Measurements from ENCODE around the gene DEDD2. TPM values are rescaled to one million over a fixed set of nuclear protein-coding genes. Genes with fewer than 3 reads are reported as not detected.

Gene DEDD2
- total and polyA plus RNA-seq, 2 donors (not counting 3 experiments of a cell fraction or from before 2014, with no cell fraction given) = 19.5 to 34.8 TPM

DNA sequence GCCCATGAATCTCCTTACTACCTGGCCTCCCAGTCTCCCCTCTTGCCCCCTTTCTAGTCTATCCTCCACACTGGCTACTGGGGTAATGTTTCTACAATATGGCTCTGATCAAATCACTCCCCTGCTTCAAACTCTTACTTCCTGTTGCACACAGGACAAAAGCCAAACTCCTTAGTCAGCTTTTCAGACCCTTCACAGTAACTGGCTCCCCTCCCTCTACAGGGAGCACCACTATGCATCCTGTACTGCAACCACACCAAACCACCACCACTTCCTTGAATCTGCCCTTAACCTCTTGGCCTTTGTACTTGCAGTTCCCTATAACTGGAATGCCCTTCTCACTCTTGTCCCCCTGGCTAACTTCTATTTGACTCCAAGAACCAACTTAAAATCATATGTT is 32.2 kb downstream of the DEDD2 start:
- Histone ChIP-seq H3K4me1 (ENCODE audit: control insufficient read depth, extremely low read depth, insufficient read depth, low read length) (no peaks in the 10 kb centered on the region), H2AFZ (ENCODE audit: low read depth, low read length) (no peak overlapping the region), H3K9me3 (replicated peaks; ENCODE audit: control insufficient read depth, insufficient read depth, low read length) (no peaks in the 10 kb centered on the region), H3K27me3 (ENCODE audit: control insufficient read depth in 2 of 2, insufficient read depth in 2 of 2, low read length in 2 of 2) (peaks cover 10 to 21% of the 10 kb centered on the region in 2 experiments), H3K79me2 (ENCODE audit: control insufficient read depth, insufficient read depth, low read length) (no peaks in the 10 kb centered on the region), H3K4me3 (replicated peaks in 1 of 3; ENCODE audit: insufficient read depth in 1 of 3, low read depth in 1 of 3, low read length in 3 of 3) (no peak overlapping the region), H3K36me3 (ENCODE audit: control insufficient read depth in 2 of 2, extremely low read depth in 1 of 2, insufficient read depth in 2 of 2, low read length in 2 of 2) (no peaks in the 10 kb centered on the region), H4K20me1 (replicated peaks; ENCODE audit: control insufficient read depth, extremely low read depth, insufficient read depth, low read length) (no peaks in the 10 kb centered on the region), H3K9me1 (replicated peaks; ENCODE audit: control insufficient read depth, extremely low read depth, insufficient read depth, low read length) (no peaks in the 10 kb centered on the region), H3K9ac (replicated peaks; ENCODE audit: extremely low read depth, insufficient read depth, low read length) (no peak overlapping the region), H3K4me2 (ENCODE audit: insufficient read depth, low read length) (no peak overlapping the region), H3K27ac (ENCODE audit: insufficient read depth, low read depth, low read length) (no peak overlapping the region)
- TF ChIP-seq, protein P1, sequence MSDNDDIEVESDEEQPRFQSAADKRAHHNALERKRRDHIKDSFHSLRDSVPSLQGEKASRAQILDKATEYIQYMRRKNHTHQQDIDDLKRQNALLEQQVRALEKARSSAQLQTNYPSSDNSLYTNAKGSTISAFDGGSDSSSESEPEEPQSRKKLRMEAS (IDR thresholded peaks at IDR 0.05; ENCODE audit: insufficient read depth, insufficient read length) = no peak
- no peak for TF ChIP-seq FOS (IDR thresholded peaks at IDR 0.05; ENCODE audit: borderline replicate concordance, insufficient read depth, low read length)
- no peak for TF ChIP-seq CTCF (IDR thresholded peaks at IDR 0.05; ENCODE audit: extremely low read depth in 1 of 2, insufficient read depth in 1 of 2, low read depth in 1 of 2, low read length in 2 of 2)
- TF ChIP-seq EZH2 (IDR thresholded peaks at IDR 0.05; ENCODE audit: borderline replicate concordance, low read depth, low read length, severe bottlenecking) = no peak
- TF ChIP-seq GATA2 (IDR thresholded peaks at IDR 0.05; ENCODE audit: insufficient read depth, insufficient read length, low read depth, low read length) = no peak
- TF ChIP-seq POLR2AphosphoS5 (IDR thresholded peaks at IDR 0.05; ENCODE audit: insufficient read depth, low read depth, low read length) = no peak
- no peak for TF ChIP-seq MYC (IDR thresholded peaks at IDR 0.05; ENCODE audit: low read depth, low read length)
- no peak for TF ChIP-seq JUN (IDR thresholded peaks at IDR 0.05; ENCODE audit: borderline replicate concordance, insufficient read depth, insufficient read length, low read depth)
- no peak for TF ChIP-seq POLR2A (IDR thresholded peaks at IDR 0.05; ENCODE audit: low read depth, low read length)
- intact Hi-C loops (cut with micrococcal nuclease) = loop anchor here (2.0 kb wide), 1 partner anchor 44 kb away; no protein-coding TSS in a partner anchor
- POLR2A ChIA-PET = no interaction called here
- FAIRE-seq (no peak), DNase-seq (ENCODE audit: low read depth, low spot score) (no peak)
- no TSS peak for BruUV-seq (replicated peaks)
- dilution Hi-C loops (cut with MboI; ENCODE audit: extremely low pct_ligation_motif_present, low sequenced_read_pairs) = no loop called here
- CTCF ChIA-PET = interaction anchor here (0.8 to 8.0 kb wide), 7 partner anchors 9 to 217 kb away, joined by 3 to 69 read pairs (median 6); partner anchors contain the start of gene POU2F2

Measured in endothelial cell of umbilical vein (primary cell).